ENCODE results near the gene DMBX1.

Gene DMBX1

DNA sequence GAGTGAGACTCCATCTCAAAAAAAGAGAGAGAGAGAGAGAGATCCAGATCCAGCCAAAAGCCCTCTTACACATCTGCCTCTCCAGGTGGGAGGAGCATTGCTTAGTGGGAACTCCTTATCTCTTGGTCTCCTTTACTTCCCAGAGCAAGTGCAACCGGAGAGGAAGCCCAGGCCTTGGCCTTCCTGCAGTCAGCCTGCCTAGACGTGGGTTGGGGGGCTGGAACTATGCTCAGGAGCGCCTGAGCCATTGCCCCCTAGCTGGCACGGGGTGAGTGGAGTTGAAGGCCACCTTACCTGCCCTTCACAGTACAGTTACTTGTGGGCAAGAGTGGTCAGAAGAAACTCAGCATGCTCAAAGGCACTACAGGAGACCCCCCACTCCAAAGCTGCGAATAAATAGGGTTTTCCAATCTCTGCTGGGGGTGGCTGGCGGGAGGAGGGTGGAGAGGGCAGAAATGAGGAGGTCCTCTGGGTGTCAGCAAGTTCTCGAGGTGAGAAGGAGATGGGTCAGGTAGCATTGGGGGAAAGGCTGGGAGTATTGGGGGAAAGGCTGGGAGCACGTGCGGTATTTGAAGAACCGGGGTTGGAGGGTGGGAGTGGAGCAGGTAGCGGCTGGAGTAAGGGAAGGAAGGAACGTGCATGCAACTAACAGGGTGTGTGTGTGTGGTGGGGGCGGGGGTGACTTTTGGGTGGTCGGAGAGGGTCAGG, 4.7 kb upstream of the DMBX1 start:
- DNase-seq: no peak

DNA sequence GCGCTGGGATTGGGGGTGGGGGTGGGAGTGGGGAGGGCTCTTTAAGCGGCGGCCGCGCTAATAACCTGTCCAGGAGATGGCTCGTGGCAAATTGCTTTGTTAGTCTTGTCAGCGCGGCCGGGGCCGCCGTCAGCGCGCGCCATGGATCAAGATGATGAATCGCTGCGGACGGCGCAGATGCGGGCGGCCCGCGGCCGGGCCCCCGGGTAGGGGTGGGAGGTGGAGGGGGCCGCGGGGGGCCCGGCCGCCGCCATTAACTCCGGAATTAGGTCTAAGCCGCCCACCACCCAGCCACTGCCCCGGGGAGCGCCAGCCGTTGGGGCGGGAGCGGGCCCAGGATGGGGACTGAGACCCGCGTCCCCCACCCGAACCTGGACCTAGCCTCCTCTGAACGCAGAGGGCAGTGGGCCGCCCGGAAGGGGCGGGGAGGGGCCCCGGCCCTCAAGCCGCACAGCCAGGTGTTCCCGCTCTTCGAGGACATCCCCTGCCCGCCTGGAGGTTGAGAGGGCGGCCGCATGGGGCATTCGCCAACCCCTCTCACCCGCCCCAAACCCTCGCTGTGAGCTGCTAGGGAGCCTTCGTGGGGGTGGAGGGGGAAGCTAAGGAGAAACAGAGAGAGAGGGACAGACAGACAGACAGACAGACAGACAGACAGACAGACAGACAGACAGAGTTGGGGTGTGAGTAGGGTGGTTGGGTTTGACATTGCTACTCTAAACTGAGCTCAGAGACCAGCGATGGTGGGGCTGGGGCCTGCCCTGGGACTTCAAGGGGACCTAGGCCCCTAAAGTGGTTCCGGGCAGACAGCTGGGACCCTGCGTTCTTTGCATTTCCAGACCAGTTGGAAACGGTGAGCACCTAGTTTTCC, 3.8 kb upstream of the DMBX1 start:
- no peak for DNase-seq

DNA sequence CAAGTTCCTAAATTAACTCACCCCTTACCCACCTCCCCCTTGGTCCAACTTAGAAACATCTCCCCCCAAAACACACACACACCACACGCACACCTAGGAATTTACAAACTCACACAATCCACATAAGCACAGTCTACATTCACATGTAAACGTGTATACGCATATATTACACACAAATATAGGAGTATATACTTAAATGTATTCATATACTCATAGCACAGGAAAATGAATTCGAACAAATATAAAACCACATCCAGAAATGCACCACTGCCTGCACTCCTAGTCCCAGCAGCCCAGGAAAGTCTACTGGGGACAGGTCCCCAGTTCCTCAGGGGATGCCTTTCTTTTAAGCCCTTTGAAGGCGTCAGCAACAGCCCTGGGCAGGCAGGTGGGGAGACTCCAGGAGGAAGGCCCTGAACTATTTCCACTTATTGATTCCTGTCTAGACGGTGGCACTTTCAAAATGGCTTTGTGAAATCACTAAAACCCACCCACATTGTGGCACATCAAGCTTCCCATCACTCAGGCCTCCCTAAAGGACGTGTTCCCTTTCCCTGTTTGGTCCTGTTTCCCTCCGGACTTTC, 3.1 kb upstream of the DMBX1 start:
- no peak for DNase-seq

DNA sequence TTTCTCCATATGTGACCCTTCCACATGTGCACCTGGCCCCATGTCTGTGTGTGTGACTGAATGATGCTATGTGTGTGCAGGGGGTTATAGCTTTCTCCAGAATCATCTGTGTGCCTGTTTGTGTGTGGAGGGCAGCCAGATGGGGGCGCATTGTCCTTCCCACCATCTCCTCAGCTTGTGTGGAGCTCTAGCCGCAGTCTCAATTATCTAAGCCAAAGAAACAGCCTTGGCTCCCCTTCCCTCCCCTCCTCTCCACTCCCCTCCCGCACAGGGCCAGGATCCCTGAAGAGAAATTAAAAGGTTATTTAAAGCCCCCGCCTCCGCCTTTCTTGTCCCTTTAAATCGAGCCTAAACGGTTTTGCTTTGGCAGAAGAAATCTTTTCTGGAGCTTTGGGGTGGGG, 1.8 kb upstream of the DMBX1 start:
- DNase-seq: no peak

DNA sequence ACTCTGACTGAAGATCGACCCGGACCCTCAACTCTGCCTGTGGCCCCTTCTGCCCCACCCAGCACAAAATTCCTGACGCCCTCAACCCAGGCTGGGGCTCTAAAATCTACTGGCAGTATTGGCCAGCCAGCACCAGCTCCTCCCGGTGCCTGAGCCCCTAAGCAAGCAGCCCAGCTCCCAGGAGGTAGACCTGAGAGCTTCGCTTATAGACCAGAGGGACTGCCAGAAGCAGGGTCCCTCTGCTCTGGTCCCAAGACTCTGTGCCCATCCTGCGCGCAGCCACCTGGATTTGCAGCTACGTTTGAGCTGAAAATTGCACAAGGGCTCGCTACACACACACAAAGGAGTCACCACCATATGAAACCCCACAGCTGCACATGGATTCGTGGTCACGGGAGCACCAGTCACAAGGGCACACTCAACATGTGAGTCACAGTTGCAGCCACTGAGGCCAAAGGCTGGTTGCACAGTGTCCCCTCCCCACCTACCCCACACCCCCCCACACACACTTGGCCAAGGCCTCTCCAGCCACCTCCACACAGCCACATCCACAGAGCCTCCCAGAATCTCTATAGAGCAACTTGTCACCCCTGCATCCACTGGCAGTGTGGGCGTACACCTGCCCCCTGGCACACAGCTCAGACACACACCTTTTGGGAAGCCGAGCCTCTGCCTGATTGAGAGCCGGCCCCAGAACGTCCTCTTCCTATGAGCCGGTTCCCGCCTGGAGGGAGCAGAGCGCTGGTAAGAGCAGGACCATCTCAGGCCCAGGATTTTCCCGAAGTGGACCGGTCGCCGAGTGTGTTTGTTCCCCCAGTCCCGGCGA, 1.1 kb upstream of the DMBX1 start:
- DNase-seq: no peak

DNA sequence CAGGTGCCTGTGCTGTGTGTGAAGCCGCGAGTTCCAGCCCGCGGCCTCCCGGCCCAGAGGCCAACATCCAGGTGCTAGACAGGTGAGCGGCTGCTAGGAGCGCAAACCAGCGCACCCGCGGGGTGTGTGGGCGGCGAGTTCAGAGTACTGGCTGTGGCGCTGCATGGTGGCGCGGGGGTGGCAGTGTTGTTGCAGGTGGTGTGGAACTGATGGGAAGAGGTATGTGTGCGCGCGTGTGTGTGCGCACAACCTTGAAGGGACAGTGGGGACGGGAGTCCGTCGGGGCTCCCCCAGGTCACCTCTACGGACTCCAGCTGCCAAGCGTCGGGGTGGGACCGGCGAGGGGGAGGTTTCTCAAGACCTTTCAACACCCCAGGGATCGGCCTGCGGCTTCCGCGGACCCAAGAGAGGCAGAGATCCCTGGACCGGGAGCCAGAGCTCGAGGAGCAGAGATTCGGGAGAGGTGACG, 433 bp upstream of the DMBX1 start:
- no peak for DNase-seq

DNA sequence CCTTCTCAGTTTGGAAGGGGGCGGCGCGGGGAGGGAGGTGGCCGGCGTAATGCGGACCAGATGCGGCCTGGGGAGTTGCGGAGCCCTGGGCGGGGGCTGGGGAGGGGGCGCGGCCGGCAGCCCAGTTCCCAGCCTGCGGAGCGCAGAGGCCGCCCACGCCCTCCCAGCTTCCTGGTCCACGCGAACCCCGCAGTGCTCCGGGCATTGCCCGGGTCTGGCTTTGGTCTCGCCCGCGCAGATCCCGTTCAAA, 695 bp downstream of the DMBX1 start:
- no peak for DNase-seq

DNA sequence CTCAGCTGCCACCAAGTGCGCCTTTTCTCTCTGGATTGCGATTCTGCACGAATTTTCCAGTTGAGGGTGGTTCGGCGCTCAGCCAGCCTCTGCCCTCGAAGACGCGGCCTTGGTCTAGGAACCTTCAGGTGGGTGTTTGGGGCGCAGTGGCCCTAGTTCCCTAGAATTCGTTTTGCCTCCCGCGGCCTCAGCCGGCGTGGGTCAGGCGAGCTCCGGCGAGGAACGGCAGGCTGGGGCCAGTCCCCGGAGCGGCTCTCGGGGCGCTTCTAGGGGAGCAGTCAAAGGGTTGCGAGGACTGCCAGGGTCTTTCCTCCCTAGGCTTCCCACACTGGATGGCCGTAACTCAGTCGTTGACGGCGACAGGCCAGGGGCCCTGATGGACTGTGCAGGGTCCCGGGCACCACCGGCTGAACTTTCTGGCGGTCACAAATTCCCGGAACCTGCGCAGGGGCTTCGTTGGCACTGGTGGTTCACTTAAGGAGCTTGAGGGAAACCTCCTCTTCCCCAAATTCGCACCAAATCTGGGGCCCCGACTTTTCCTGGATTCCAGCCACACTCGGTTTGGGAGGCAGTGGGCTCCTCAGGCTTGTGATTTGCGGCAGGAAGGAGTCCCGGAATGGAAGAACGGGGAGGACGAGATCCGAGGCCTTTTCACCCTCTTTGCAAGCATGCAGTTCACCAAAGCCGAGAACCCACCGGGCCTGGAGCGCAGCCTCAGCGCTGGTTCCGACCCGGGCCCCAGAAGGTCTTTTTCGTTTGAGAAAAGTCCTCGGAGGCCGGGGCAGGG, 1.2 kb downstream of the DMBX1 start:
- no peak for DNase-seq

DNA sequence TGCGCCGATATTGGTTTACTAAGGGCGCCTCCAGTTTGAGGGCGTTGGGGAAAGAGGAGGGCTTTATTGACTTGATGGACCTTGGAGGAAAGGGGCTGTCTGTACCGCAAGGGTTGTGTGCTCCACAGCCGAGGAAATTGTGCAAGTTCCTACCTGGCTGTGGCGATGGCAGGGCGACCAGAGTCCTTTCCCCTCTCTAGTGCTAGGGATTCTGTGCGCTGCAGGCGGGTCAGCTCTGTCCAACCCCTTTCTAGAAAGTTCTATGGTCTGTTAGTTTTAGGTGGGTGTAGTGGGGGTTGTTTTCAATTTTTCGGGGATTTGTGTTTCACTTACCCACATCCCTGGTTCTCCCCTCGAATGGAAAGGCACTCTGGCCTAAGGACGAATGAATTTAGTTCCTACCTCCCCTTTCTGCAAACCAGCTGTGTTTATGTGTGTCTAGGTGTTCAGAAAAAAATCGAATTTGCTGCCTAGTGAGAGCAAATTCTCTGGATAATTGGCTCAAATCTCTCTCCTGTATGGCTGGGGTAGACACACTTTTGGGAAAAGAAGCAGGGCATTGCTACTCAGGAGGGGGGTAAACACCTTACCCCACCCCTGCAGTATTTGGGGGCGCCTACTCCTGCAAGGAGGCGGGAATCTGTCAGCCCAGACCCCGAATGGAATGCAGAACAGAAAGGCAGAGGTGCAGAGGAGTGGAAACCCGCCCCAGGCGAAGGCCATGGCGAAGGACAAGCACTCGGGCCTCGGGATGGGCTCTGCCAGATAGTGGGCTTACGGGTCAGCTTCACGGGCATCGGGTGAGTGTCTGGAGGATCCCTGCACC, 2.0 kb downstream of the DMBX1 start:
- no peak for DNase-seq

DNA sequence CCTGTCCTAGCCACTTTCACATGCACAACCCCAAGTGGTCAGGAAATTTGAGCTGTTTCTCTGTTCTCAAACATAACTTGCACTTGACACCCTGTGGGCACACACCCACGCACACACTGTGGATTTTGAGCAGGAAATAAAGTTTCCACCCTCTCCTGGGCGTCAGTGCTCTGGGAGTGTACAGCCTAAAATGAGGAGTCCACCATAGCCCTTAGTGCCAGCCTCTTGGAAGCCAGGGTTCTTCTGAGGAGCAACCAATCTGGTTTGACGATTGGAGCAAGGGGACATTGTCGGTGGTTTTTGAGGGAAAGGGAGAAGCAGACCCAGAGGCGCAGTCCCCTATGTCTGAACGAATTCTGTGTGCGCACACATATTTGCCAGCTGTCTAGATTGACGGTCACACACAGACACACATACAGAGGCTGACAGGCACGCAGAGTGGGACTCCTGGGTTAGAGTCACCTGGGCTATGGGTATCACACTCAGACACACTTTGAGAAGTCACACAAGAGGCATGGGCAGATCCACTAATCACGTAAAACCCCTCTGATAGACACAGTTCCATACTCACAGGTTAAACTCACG, 2.7 kb downstream of the DMBX1 start:
- DNase-seq: no peak

DNA sequence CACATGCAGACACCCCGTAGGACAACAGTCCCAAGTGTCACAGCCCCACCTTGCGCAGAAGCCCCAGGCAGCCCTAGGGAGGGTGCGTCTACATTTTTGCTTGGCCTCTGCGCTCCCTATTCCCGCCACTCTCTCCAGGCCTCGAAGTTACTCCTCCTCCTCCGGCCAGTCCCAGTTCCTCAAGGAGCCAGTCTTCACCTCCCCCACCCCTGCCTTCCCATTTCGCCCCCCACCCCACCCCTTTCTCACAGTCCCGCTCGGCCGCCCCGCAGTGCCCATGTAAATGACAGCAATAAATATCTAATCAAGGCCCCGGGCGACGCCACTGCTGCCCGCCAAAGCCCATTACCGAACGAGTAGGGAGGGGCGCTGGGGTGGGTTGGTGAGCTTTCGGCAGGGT, 3.2 kb downstream of the DMBX1 start:
- DNase-seq: no peak

DNA sequence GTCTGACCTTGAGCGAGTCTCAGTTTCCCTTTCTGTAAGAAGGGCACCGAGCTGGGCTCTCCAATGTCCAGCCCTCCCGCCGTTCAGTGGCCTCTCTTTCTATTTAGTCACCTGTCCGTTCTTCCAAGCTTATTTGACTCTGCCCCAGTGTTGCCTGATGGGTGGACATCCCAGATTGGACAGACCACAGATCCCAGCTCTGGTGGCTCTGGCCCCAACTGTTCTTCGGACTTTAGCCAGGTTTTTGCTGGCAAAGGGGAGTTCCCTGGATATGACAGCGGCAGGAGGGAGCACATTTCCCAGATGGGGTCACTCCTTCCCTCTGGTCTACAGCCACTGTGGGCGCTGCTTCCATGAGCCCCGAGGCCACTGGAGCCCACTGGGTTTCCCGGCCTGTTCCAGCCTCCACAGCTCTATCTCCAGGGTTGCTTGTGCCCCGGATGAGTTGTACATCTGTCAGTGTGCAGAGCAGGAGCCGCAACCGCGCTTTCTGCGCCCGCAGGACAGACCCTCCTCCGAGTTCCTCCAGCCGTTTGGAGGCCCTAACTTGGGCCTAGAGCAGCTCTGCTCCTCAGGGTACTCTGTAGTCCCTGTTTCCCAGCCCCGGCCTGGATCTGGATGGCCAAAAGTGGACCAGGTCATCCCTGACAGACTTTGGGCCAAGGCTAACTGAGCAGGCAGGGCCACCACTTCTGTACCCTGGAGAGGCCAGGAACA, 3.8 kb downstream of the DMBX1 start:
- no peak for DNase-seq

DNA sequence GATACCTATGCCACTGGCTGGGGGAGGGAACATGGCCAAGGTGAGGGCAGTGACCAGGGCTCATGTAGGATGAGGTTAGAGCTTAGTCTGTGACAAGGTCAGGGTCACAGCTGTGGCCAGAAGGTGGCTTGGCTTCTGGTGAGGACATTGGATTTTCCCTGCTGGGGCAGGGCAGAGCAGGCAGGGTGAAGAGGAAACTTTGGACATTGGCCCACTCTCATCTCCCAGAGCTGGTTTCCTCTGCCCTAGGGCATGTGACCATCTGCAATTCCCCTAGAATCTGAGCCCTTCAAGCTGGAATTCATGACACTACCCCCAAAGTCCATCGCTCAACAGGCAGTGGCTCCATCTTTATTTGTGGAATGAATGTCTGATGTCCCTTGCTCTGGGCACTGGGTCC, 5.3 kb downstream of the DMBX1 start:
- no peak for DNase-seq

DNA sequence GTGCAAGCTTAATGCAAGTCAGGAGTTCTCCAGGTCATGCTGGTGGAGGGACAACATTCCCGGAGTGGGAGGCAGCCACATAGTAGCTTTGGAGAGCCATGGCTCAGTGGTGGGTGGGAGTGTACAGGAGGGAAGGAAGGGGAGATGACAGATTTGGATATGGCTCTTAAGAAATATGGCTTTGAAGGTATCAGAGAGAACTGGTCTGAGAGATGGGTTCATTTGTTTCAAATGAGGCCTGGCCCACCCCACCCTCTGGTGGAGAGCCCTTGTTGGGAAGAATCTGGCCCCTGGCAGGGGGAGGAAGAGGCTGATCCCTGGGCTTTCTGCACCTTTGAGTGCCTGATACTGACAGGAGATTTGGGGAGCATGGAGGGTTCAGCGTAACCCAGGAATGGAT, 6.1 kb downstream of the DMBX1 start:
- no peak for DNase-seq

DNA sequence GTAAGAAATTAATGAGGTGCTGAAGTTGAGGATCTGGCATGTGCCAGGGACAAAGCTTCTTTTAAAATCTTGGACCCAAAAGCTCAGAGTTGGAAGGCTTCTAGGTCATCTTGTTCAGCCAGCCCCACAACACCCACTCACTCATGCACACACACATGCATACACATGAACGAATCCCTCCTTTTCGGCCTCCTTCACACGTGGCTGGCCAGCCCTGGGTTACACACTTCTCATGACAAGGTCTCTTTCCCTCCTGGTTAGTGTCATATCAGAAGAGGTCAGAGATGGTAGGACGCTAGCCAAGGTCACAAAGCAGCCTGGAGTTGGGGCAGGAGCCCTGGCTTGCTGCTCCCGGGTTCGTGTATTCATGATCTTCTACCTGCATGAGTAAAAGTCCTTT, 6.9 kb downstream of the DMBX1 start:
- DNase-seq: no peak

DNA sequence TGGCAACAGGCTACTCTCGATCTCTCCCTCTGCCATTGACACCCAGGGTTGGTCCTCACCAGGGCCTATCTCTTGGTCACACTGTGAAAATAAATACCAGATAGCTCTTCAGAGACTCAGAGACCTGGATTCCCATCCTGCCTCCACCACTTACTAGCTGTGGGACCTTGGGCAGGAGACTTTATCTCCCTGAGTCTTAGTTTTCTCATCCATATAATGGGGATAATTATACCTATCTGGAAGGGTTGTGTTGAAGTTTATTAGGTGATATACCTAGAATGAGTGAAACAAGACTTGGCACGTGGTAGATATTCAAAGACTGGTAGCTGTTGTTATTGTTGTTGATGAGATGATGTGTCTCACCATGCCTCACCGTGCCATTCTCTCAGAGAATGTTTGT, 7.4 kb downstream of the DMBX1 start:
- DNase-seq: no peak

DNA sequence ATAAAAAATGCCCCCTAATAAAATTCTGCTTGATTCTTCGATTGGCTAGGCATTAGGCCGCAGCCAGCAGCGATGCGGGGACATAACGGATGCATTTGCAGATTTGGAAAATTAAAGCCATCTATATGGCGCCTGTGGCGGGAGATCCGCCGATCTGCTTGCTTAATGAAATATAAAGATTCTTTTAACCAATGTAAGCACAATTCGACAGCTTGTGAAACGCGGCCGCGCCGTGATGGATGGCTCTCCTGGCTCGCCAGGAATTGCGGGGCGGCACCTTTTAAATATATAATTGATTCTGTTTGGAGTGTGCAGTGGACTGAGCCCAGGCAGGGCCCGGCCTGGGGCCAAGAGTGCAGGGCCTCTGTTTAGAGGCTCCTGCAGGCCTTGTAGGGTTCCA, 8.0 kb downstream of the DMBX1 start:
- no peak for DNase-seq

DNA sequence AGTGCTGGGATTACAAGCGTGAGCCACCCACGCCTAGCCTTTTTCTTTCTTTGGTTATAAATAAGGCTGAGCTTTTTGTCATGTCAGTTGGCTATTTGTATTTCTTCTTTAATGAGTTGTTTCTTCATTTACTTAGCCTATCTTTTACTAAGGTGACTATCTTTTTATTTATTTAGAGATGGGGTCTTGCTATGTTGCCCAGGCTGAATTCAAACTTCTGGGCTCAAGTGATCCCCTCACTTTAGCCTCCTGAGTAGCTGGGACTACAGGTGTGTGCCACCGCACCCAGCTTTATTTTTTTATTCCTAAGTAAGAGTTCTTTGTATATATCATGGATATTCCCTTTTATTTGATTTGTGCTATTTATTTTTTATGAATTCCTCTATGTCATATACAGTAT, 11.9 kb downstream of the DMBX1 start:
- no peak for DNase-seq

DNA sequence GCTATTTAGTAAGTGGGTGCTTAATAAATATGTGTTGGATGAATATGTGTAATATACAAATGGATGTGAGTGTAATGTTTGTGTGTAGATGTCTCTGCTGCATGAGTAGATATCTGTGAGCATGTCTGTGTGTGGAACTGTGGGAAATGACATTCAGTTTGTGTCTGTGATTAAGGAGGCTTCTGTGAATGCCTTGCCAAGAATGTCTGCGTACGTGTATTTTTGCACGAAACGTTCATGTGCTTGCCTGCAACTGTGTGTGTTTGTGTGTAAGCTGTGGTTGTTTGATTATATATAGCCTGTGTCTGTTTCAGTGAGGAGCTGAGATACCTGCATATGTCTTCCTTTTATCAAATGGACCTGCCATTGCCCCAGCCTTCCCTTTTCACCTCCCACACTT, 13.8 kb downstream of the DMBX1 start:
- DNase-seq: no peak

DNA sequence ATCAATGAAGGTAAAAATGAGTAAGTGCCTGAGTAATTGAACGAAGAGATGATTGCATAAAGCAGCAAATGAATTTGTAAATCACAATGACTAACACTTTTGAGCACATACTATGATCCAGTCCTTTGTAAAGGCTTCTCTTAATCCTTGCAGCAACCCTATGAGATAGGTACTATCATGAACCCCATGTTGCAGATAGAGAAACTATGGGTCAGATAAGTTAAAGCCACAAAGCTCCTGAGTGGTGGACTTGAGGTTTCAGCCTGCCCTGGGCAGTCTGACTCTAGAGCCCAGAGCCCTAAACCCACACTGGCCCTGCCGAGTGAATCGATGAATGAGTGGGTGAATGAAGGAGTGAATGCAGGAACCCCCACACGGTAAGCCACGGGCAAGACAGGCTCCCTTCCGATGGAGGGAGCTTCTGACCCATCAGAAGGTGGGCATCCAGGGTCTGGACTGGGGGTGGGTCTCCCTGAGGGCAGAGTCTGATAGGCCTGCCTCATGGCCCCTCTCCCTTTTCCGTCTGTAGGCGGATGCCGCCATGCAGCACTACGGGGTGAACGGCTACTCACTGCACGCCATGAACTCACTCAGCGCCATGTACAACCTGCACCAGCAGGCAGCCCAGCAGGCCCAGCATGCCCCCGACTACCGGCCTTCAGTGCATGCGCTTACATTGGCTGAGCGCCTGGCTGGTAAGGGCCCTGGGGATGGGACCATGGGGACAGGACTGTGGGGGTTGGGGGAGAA, 17.0 kb downstream of the DMBX1 start:
- DNase-seq: no peak

Measured in NCI-H2029 (cell line).